Heart right ventricle (tissue), 16 donors: ENCODE data around the gene GAMT. TPM values are rescaled to one million over a fixed set of nuclear protein-coding genes. Genes with fewer than 3 reads are reported as not detected.

Experiments
- ATAC-seq, 8 donors: fragments of 200-7000 bp; cut with Tn5 transposase; one replicate each; pipeline ENCODE4 v1.9.1; 2020; ENCODE audit warnings: mild to moderate bottlenecking in 8 of 8, moderate library complexity in 8 of 8, moderate number of reproducible peaks in 1 of 8
- DNase-seq, 2 donors: peaks; one replicate each; pipeline ENCODE4 v3.0.0-alpha.2; 2020
- H3K27ac ChIP-seq, 10 donors: fragments of 200-600 bp; sonication (generic) in 2 of 10; one replicate each; pipeline versions ENCODE4 v1.5.0 to v1.8.0; 2020 to 2022; ENCODE audit warnings: mild to moderate bottlenecking in 3 of 10
- H3K27me3 ChIP-seq, 7 donors: fragments of 200-600 bp; one replicate each; pipeline ENCODE4 v1.8.0; 2021 to 2022; ENCODE audit warnings: mild to moderate bottlenecking in 2 of 7
- H3K36me3 ChIP-seq, 9 donors: fragments of 200-600 bp; sonication (generic) in 1 of 9; one replicate each; pipeline versions ENCODE4 v1.5.0 to v1.8.0; 2020 to 2022; ENCODE audit warnings: mild to moderate bottlenecking in 2 of 9
- H3K4me1 ChIP-seq, 9 donors: fragments of 200-600 bp; sonication (generic) in 1 of 9; one replicate each; pipeline versions ENCODE4 v1.5.0 to v1.8.0; 2020 to 2022; ENCODE audit warnings: mild to moderate bottlenecking in 4 of 9
- H3K4me3 ChIP-seq, 10 donors: fragments of 200-600 bp; sonication (generic) in 2 of 10; one replicate each; pipeline versions ENCODE4 v1.5.0 to v1.8.0; 2020 to 2022; ENCODE audit warnings: mild to moderate bottlenecking in 7 of 10, moderate library complexity in 2 of 10
- H3K9me3 ChIP-seq, 11 donors: fragments of 200-600 bp in 10 of 11; sonication (generic) in 2 of 11; one replicate each; pipeline versions ENCODE4 v1.5.0 to v1.8.0; 2013 to 2022; ENCODE audit warnings: mild to moderate bottlenecking in 2 of 11, control low read depth in 1 of 11, moderate library complexity in 1 of 11
- CTCF ChIP-seq, 9 donors: fragments of 200-600 bp; sonication (generic) in 2 of 9; IDR thresholded peaks; one replicate each; pipeline versions ENCODE4 v1.5.0 to v1.8.0; 2021 to 2022; ENCODE audit warnings: antibody characterized with exemption in 9 of 9, mild to moderate bottlenecking in 5 of 9, moderate library complexity in 1 of 9
- WGBS, 2 donors: extraction: QIAGEN DNeasy Blood & Tissue Kit; methylation state at CpG; one replicate each; pipeline ENCODE4 v1.1.7; 2013; ENCODE audit warnings: inconsistent platforms in 1 of 2; 5-methylcytosine and 5-hydroxymethylcytosine counted together
- intact Hi-C, 10 donors: fragments of 100-400 bp; cut with DNase I; formaldehyde crosslinking; loops; one replicate each; pipeline versions ENCODE4 v1.11.1 to v1.14.2; 2022
- polyA plus RNA-seq, 2 donors: library from polyadenylated mRNA; stranded (reverse); fragments of 200-250 nt; gene quantifications; one replicate each; pipeline ENCODE4 v1.2.3, GENCODE V29; 2013
- total RNA-seq, 10 donors: library from RNA; stranded (reverse); fragmentation: NEBNext Ultra II Directional in 3 of 10; extraction: Animal tissue kit (Norgen Biotek cat#: 25700) in 3 of 10; gene quantifications; one replicate each; pipeline versions ENCODE4 v1.2.1 to v1.2.4, GENCODE V29; 2021 to 2023
- donor health status: Arrhythmogenic right ventricular cardiomyopathy.
- donor health status: ischemic (EF 13 %, LVEDD 7.1; RV severe dilation, severe dysfunction).
- donor health status: healthy with polysubstance abuse.
- donor health status: DM: no; HTN: yes; CAD: no.
- donor health status: DM: no; HTN: no; CAD: no.
- donor health status: ischemic (EF 25% LVEDD 6.9; RV normal size, moderate dysfunction).
- donor health status: ischemic (EF 25% LVEDD 5.7; RV mildly dilated, moderate dysfunction).
- donor health status: healthy.
- donor health status: DM: yes; HTN: yes; CAD: no.
- donor health status: Ischemic cardiomyopathy.
- donor health status: ischemic (EF 35%, LVEDD 5.7; RV mildly dilated, moderate dysfunction).
- donor health status: nonischemic (EF 11% LVEDD 7.7; RV severe dilation, severe dysfunction).
- donor health status: DM: yes; HTN: yes; CAD: no.
- donor health status: PGD.
- donor health status: ischemic (EF 29% LVEDD 5.4; RV normal size, mild dysfunction).
- donor health status: nonischemic (EF 23%, LVEDD 6.1; RV moderate dilation, normal function).

GAMT gene
- total and polyA plus RNA-seq, 12 donors: 30.8 to 260 (median 72.1) TPM

- peaks cover 10 to 29% (median 19%) of the 10 kb centered on the region in 9 donors for H3K4me1 ChIP-seq
- no peaks in the 10 kb centered on the region for H3K9me3 ChIP-seq
- intact Hi-C loops: loop anchor here in 1 of 10 donors (5.0 kb wide), 1 partner anchor 112 kb away; no protein-coding TSS in a partner anchor
- 70 to 76% methylated on average over 42 to 43 of the region's 43 CpGs for WGBS, 2 donors
- no peak for TF ChIP-seq CTCF (IDR thresholded peaks at IDR 0.05)
- no peak overlapping the region for H3K4me3 ChIP-seq
- H3K27me3 ChIP-seq: no peaks in the 10 kb centered on the region
- peak in 4 of 8 donors; percentile 4 to 32 (median 12) for ATAC-seq
- DNase-seq: no peak
- H3K27ac ChIP-seq: no peak overlapping the region
- peaks cover 0 to 63% (median 38%) of the 10 kb centered on the region in 9 donors for H3K36me3 ChIP-seq
Measured at GRCh38 chr19:1394252-1395193, 6.8 kb downstream of the GAMT start.

- Histone ChIP-seq H3K27me3 (no peaks in the 10 kb centered on the region), H3K4me3 (no peak overlapping the region), H3K9me3 (no peaks in the 10 kb centered on the region), H3K27ac (no peak overlapping the region), H3K4me1 (peaks cover 10 to 34% (median 19%) of the 10 kb centered on the region in 9 donors), H3K36me3 (peaks cover 0 to 70% (median 43%) of the 10 kb centered on the region in 9 donors)
- ATAC-seq: no peak
- no peak for TF ChIP-seq CTCF (IDR thresholded peaks at IDR 0.05)
- no peak for DNase-seq
- WGBS, 2 donors: 89% methylated on average over 17 of the region's 17 CpGs
- intact Hi-C loops: no loop called here
Measured at GRCh38 chr19:1393841-1394240, 7.5 kb downstream of the GAMT start.

- H3K27me3 ChIP-seq: no peaks in the 10 kb centered on the region
- intact Hi-C loops: loop anchor here in 1 of 10 donors (1.0 kb wide), 1 partner anchor 7 kb away; no protein-coding TSS in a partner anchor
- ATAC-seq (no peak), DNase-seq (no peak)
- H3K4me1 ChIP-seq: peaks cover 10 to 42% (median 22%) of the 10 kb centered on the region in 9 donors
- no peak overlapping the region for H3K4me3 ChIP-seq
- H3K9me3 ChIP-seq: no peaks in the 10 kb centered on the region
- H3K27ac ChIP-seq: no peak overlapping the region
- no peak for TF ChIP-seq CTCF (IDR thresholded peaks at IDR 0.05)
- 85 to 91% methylated on average over 37 of the region's 37 CpGs for WGBS, 2 donors
- H3K36me3 ChIP-seq: peaks cover 0 to 73% (median 43%) of the 10 kb centered on the region in 9 donors
Measured at GRCh38 chr19:1392939-1393530, 8.3 kb downstream of the GAMT start.

GRCh38 chr19:1392407-1392806, 8.9 kb downstream of the GAMT start:
- no peak overlapping the region for H3K27ac ChIP-seq
- no peaks in the 10 kb centered on the region for H3K27me3 ChIP-seq
- no peaks in the 10 kb centered on the region for H3K9me3 ChIP-seq
- peaks cover 10 to 48% (median 24%) of the 10 kb centered on the region in 9 donors for H3K4me1 ChIP-seq
- no peak for TF ChIP-seq CTCF (IDR thresholded peaks at IDR 0.05)
- ATAC-seq (no peak), DNase-seq (no peak)
- H3K36me3 ChIP-seq: peaks cover 0 to 76% (median 43%) of the 10 kb centered on the region in 9 donors
- WGBS, 2 donors: 91 to 94% methylated on average over 15 of the region's 15 CpGs
- intact Hi-C loops: loop anchor here in 1 of 10 donors (1.0 kb wide), 1 partner anchor 8 kb away; no protein-coding TSS in a partner anchor
- no peak overlapping the region for H3K4me3 ChIP-seq
